ENCODE results near the gene ZNF385B.

ZNF385B gene

GRCh38 chr2:179429597-179429996 is 431.8 kb downstream of the ZNF385B start:
- no peak for DNase-seq

- no peak for DNase-seq
Measured at GRCh38 chr2:179429060-179429471, 432.3 kb downstream of the ZNF385B start.

DNA sequence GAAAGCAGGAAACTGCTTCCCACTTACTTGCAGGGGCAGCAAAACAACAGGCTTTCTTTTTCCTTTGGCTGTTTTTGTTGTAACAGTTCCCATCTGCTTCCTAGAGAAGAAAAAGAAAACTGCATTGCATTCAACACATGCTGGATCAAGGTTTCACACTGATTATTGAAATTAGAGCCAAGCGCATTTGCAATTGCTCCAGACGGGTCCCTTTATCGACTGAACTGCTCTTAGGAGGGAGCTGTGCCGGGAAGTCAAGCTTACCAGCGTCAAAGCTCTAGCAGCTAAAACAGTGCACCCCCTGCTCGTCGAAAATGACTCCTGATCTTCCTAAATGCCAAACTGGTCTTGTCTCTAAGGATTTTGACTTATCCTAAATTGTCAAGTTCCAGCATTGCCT is 432.8 kb downstream of the ZNF385B start:
- DNase-seq: no peak

GRCh38 chr2:179427065-179427464 is 434.3 kb downstream of the ZNF385B start:
- DNase-seq: no peak

DNA sequence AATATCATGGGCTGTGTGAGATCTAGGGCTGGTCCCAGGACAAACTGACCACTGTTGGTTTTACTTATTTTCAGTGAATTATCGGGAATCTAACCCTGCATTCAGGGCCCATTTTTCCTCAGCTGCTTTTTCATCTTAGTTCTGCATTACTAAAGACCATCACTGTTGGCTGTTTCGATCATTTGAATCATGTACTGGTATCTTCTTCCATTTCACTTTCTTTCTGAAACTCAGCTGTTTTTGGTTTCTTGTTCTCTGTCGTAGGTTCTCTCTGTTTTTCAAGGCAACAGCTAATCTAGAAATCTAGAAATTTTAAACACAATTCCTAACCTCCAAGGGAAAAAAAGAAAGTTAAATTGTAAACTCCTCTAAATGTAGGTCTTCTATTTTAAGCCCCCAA is 436.8 kb downstream of the ZNF385B start:
- DNase-seq: no peak

DNA sequence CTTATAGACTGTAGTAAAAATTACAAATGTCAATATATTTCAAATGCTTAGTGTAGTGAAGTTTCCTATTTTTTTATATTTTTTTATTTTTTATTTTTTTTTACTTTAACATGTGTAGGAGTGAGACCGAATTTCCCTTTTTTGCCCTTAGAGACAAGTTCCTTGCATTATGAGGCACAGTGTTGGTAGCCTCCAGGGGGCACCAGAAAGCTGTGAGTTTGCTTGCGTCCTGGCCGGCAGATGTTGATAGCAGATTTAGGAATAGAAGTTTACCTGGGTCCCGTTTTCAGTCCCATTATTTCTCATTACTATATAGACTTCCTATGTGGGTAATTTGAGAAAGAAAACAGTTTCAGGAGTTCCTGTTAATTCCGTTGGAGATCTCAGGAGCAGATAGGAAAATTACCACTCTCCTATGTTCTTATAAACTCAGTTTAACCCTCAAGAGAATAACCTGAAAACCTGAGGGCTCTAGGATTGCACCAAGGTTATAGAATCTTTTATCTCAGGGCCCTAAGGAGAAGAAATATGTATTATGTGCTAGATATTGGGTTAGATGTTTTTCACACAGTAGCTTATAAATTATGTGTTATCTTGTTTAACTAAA is 439.3 kb downstream of the ZNF385B start:
- DNase-seq: peak; percentile 22 to 30

- DNase-seq: no peak
Measured at GRCh38 chr2:179417436-179417949, 443.9 kb downstream of the ZNF385B start.

GRCh38 chr2:179412112-179412511 is 449.3 kb downstream of the ZNF385B start:
- DNase-seq: no peak

- peak; percentile 4 to 14 for DNase-seq
Measured at GRCh38 chr2:179410552-179411356, 450.7 kb downstream of the ZNF385B start.

- no peak for DNase-seq
Measured at GRCh38 chr2:179403624-179404023, 457.8 kb downstream of the ZNF385B start.

- DNase-seq: no peak
Measured at GRCh38 chr2:179393481-179393880, 467.9 kb downstream of the ZNF385B start.

All from CD4-positive, alpha-beta T cell treated with Interleukin-1 beta for 1 hour (primary cell).